ENCODE data around the gene HDAC4. TPM values are rescaled to one million over a fixed set of nuclear protein-coding genes. Genes with fewer than 3 reads are reported as not detected.

The HDAC4 gene
- total RNA-seq, 6 experiments from 2014 or later = 7.4 to 13.0 (median 9.5) TPM

- no peaks in the 10 kb centered on the region for H3K4me1 Mint-ChIP-seq (ENCODE audit: low read depth)
- no peaks in the 10 kb centered on the region for H3K27me3 Mint-ChIP-seq (ENCODE audit: insufficient read depth)
- DNase-seq = no peak
- H3K36me3 Mint-ChIP-seq (ENCODE audit: low read depth) = no peaks in the 10 kb centered on the region
- no peak for TF ChIP-seq CTCF (IDR thresholded peaks at IDR 0.05)
- H3K4me3 Mint-ChIP-seq = no peak overlapping the region
- no peaks in the 10 kb centered on the region for H3K9me3 Mint-ChIP-seq
- H3K27ac Mint-ChIP-seq = no peak overlapping the region
These were observed 250.5 kb downstream of the HDAC4 start for GRCh38 chr2:239150125-239151011.

GRCh38 chr2:239149501-239149900 lies 251.3 kb downstream of the HDAC4 start:
- Mint-ChIP-seq H3K27me3 (ENCODE audit: insufficient read depth) (no peaks in the 10 kb centered on the region), H3K27ac (no peak overlapping the region), H3K4me3 (no peak overlapping the region), H3K4me1 (ENCODE audit: low read depth) (no peaks in the 10 kb centered on the region), H3K9me3 (no peaks in the 10 kb centered on the region), H3K36me3 (ENCODE audit: low read depth) (no peaks in the 10 kb centered on the region)
- DNase-seq = no peak
- TF ChIP-seq CTCF (IDR thresholded peaks at IDR 0.05) = no peak

GRCh38 chr2:239148495-239149200 lies 252.2 kb downstream of the HDAC4 start:
- Mint-ChIP-seq H3K4me1 (ENCODE audit: low read depth) (no peaks in the 10 kb centered on the region), H3K27me3 (ENCODE audit: insufficient read depth) (no peaks in the 10 kb centered on the region), H3K4me3 (no peak overlapping the region), H3K9me3 (no peaks in the 10 kb centered on the region), H3K27ac (no peak overlapping the region), H3K36me3 (ENCODE audit: low read depth) (no peaks in the 10 kb centered on the region)
- no peak for DNase-seq
- TF ChIP-seq CTCF (IDR thresholded peaks at IDR 0.05) = no peak

GRCh38 chr2:239147376-239147775 lies 253.4 kb downstream of the HDAC4 start:
- H3K27ac Mint-ChIP-seq = no peak overlapping the region
- no peaks in the 10 kb centered on the region for H3K27me3 Mint-ChIP-seq (ENCODE audit: insufficient read depth)
- no peak for TF ChIP-seq CTCF (IDR thresholded peaks at IDR 0.05)
- no peak overlapping the region for H3K4me3 Mint-ChIP-seq
- no peaks in the 10 kb centered on the region for H3K4me1 Mint-ChIP-seq (ENCODE audit: low read depth)
- H3K36me3 Mint-ChIP-seq (ENCODE audit: low read depth) = no peaks in the 10 kb centered on the region
- no peak for DNase-seq
- no peaks in the 10 kb centered on the region for H3K9me3 Mint-ChIP-seq

- DNase-seq = no peak
- no peaks in the 10 kb centered on the region for H3K27me3 Mint-ChIP-seq (ENCODE audit: insufficient read depth)
- H3K4me3 Mint-ChIP-seq = no peak overlapping the region
- H3K36me3 Mint-ChIP-seq (ENCODE audit: low read depth) = no peaks in the 10 kb centered on the region; the same call in 1 of the 2 replicates
- H3K27ac Mint-ChIP-seq = no peak overlapping the region
- TF ChIP-seq CTCF (IDR thresholded peaks at IDR 0.05) = no peak
- no peaks in the 10 kb centered on the region for H3K4me1 Mint-ChIP-seq (ENCODE audit: low read depth)
- H3K9me3 Mint-ChIP-seq = no peaks in the 10 kb centered on the region
These were observed 254.1 kb downstream of the HDAC4 start for GRCh38 chr2:239146741-239147181.
